IPS-18a (cell line): Measurements from ENCODE around the gene IGF2BP1.
"Not testable (repeated sequence)": the region's sequence is repeated elsewhere in the genome, so short reads cannot be mapped to it uniquely, and the experiment has no call there.

Experiments
- H3K27ac ChIP-seq: one replicate; pipeline ENCODE4 v1.5.1; 2013; ENCODE audit warnings: low read length
- H3K27me3 ChIP-seq: one replicate; pipeline ENCODE4 v1.6.1; 2013; ENCODE audit warnings: mild to moderate bottlenecking, low read length; ENCODE audit not compliant: control insufficient read depth, insufficient read depth
- H3K36me3 ChIP-seq: one replicate; pipeline ENCODE4 v1.6.1; 2013; ENCODE audit warnings: low read depth, low read length; ENCODE audit not compliant: control insufficient read depth
- H3K4me1 ChIP-seq: one replicate; pipeline ENCODE4 v1.6.1; 2013; ENCODE audit warnings: low read depth, low read length; ENCODE audit not compliant: control insufficient read depth
- H3K4me3 ChIP-seq: one replicate; pipeline ENCODE4 v1.5.1; 2013; ENCODE audit warnings: low read length
- H3K9ac ChIP-seq: one replicate; pipeline ENCODE4 v1.6.1; 2013; ENCODE audit warnings: mild to moderate bottlenecking, low read length, moderate library complexity
- H3K9me3 ChIP-seq: one replicate; pipeline ENCODE4 v1.6.1; 2013; ENCODE audit warnings: low read depth, low read length; ENCODE audit not compliant: control insufficient read depth

IGF2BP1 gene

GRCh38 chr17:49069585-49070273 lies 72.5 kb downstream of the IGF2BP1 start:
- no peak overlapping the region for H3K27ac ChIP-seq
- H3K9ac ChIP-seq, result no peak overlapping the region
- no peaks in the 10 kb centered on the region for H3K27me3 ChIP-seq
- H3K9me3 ChIP-seq, result no peaks in the 10 kb centered on the region
- peaks cover 5% of the 10 kb centered on the region for H3K4me1 ChIP-seq
- no peak overlapping the region for H3K4me3 ChIP-seq
- H3K36me3 ChIP-seq, result no peaks in the 10 kb centered on the region

- peaks cover 5% of the 10 kb centered on the region for H3K4me1 ChIP-seq
- no peaks in the 10 kb centered on the region for H3K36me3 ChIP-seq
- no peak overlapping the region for H3K4me3 ChIP-seq
- H3K27ac ChIP-seq, result no peak overlapping the region
- H3K9ac ChIP-seq, result no peak overlapping the region
- H3K9me3 ChIP-seq, result no peaks in the 10 kb centered on the region
- H3K27me3 ChIP-seq, result no peaks in the 10 kb centered on the region
Measured at GRCh38 chr17:49071106-49071505, 73.9 kb downstream of the IGF2BP1 start.

GRCh38 chr17:49074851-49075540 lies 77.8 kb downstream of the IGF2BP1 start:
- no peaks in the 10 kb centered on the region for H3K9me3 ChIP-seq
- no peaks in the 10 kb centered on the region for H3K27me3 ChIP-seq
- no peak overlapping the region for H3K27ac ChIP-seq
- no peaks in the 10 kb centered on the region for H3K36me3 ChIP-seq
- no peak overlapping the region for H3K4me3 ChIP-seq
- no peak overlapping the region for H3K9ac ChIP-seq
- no peaks in the 10 kb centered on the region for H3K4me1 ChIP-seq

- no peaks in the 10 kb centered on the region for H3K4me1 ChIP-seq
- H3K27ac ChIP-seq, result no peak overlapping the region
- no peaks in the 10 kb centered on the region for H3K36me3 ChIP-seq
- H3K9me3 ChIP-seq, result no peaks in the 10 kb centered on the region
- no peak overlapping the region for H3K4me3 ChIP-seq
- H3K9ac ChIP-seq, result no peak overlapping the region
- H3K27me3 ChIP-seq, result no peaks in the 10 kb centered on the region
Measured at GRCh38 chr17:49076573-49077384, 79.6 kb downstream of the IGF2BP1 start.

- H3K4me3 ChIP-seq, result no peak overlapping the region
Measured at GRCh38 chr17:49078248-49078647, 81.1 kb downstream of the IGF2BP1 start.

GRCh38 chr17:49079840-49080663 lies 82.9 kb downstream of the IGF2BP1 start:
- Histone ChIP-seq H3K27me3 (no peaks in the 10 kb centered on the region), H3K9me3 (no peaks in the 10 kb centered on the region), H3K27ac (no peak overlapping the region), H3K4me1 (no peaks in the 10 kb centered on the region), H3K4me3 (no peak overlapping the region), H3K9ac (no peak overlapping the region), H3K36me3 (no peaks in the 10 kb centered on the region)

More at GRCh38 chr17:49078248-49078647, 81.1 kb downstream of the IGF2BP1 start:
- Histone ChIP-seq H3K9ac (no peak overlapping the region), H3K9me3 (no peaks in the 10 kb centered on the region), H3K27me3 (no peaks in the 10 kb centered on the region), H3K36me3 (no peaks in the 10 kb centered on the region), H3K27ac (no peak overlapping the region), H3K4me1 (no peaks in the 10 kb centered on the region)

- no peak overlapping the region for H3K27ac ChIP-seq
- H3K27me3 ChIP-seq, result no peaks in the 10 kb centered on the region
- H3K4me1 ChIP-seq, result peaks cover 9% of the 10 kb centered on the region
- no peak overlapping the region for H3K4me3 ChIP-seq
- H3K36me3 ChIP-seq, result no peaks in the 10 kb centered on the region
- H3K9ac ChIP-seq, result no peak overlapping the region
- H3K9me3 ChIP-seq, result no peaks in the 10 kb centered on the region
Measured at GRCh38 chr17:49082231-49082630, 85.0 kb downstream of the IGF2BP1 start.

GRCh38 chr17:49085046-49085445 lies 87.9 kb downstream of the IGF2BP1 start:
- not testable (repeated sequence) for H3K36me3 ChIP-seq, H3K27me3 ChIP-seq, H3K9me3 ChIP-seq, H3K9ac ChIP-seq, H3K4me1 ChIP-seq, H3K4me3 ChIP-seq, H3K27ac ChIP-seq

GRCh38 chr17:49085565-49086315 lies 88.6 kb downstream of the IGF2BP1 start:
- Histone ChIP-seq H3K36me3 (no peaks in the 10 kb centered on the region), H3K9ac (no peak overlapping the region), H3K4me1 (peaks cover 9% of the 10 kb centered on the region), H3K27me3 (no peaks in the 10 kb centered on the region), H3K9me3 (no peaks in the 10 kb centered on the region), H3K27ac (no peak overlapping the region), H3K4me3 (no peak overlapping the region)

GRCh38 chr17:49086316-49086605 lies 89.1 kb downstream of the IGF2BP1 start:
- no peak overlapping the region for H3K27ac ChIP-seq
- H3K27me3 ChIP-seq, result no peaks in the 10 kb centered on the region
- no peak overlapping the region for H3K9ac ChIP-seq
- no peaks in the 10 kb centered on the region for H3K36me3 ChIP-seq
- H3K4me1 ChIP-seq, result peaks cover 9% of the 10 kb centered on the region
- H3K4me3 ChIP-seq, result no peak overlapping the region
- H3K9me3 ChIP-seq, result no peaks in the 10 kb centered on the region

- Histone ChIP-seq H3K27ac (no peak overlapping the region), H3K4me1 (peaks cover 9% of the 10 kb centered on the region), H3K9ac (no peak overlapping the region), H3K9me3 (no peaks in the 10 kb centered on the region), H3K4me3 (no peak overlapping the region), H3K36me3 (no peaks in the 10 kb centered on the region), H3K27me3 (no peaks in the 10 kb centered on the region)
Measured at GRCh38 chr17:49086649-49087048, 89.5 kb downstream of the IGF2BP1 start.
